ENCODE data around the gene GSTM1.

GSTM1 gene

GRCh38 chr1:109654519-109654918, 33.1 kb upstream of the GSTM1 start:
- no peak for DNase-seq (ENCODE audit: low read depth)
- no peak overlapping the region for H3K4me3 ChIP-seq (ENCODE audit: low read length)
- TF ChIP-seq, protein P1, sequence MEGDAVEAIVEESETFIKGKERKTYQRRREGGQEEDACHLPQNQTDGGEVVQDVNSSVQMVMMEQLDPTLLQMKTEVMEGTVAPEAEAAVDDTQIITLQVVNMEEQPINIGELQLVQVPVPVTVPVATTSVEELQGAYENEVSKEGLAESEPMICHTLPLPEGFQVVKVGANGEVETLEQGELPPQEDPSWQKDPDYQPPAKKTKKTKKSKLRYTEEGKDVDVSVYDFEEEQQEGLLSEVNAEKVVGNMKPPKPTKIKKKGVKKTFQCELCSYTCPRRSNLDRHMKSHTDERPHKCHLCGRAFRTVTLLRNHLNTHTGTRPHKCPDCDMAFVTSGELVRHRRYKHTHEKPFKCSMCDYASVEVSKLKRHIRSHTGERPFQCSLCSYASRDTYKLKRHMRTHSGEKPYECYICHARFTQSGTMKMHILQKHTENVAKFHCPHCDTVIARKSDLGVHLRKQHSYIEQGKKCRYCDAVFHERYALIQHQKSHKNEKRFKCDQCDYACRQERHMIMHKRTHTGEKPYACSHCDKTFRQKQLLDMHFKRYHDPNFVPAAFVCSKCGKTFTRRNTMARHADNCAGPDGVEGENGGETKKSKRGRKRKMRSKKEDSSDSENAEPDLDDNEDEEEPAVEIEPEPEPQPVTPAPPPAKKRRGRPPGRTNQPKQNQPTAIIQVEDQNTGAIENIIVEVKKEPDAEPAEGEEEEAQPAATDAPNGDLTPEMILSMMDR (conservative IDR thresholded peaks at IDR 0.05; ENCODE audit: low read length): no peak

DNA sequence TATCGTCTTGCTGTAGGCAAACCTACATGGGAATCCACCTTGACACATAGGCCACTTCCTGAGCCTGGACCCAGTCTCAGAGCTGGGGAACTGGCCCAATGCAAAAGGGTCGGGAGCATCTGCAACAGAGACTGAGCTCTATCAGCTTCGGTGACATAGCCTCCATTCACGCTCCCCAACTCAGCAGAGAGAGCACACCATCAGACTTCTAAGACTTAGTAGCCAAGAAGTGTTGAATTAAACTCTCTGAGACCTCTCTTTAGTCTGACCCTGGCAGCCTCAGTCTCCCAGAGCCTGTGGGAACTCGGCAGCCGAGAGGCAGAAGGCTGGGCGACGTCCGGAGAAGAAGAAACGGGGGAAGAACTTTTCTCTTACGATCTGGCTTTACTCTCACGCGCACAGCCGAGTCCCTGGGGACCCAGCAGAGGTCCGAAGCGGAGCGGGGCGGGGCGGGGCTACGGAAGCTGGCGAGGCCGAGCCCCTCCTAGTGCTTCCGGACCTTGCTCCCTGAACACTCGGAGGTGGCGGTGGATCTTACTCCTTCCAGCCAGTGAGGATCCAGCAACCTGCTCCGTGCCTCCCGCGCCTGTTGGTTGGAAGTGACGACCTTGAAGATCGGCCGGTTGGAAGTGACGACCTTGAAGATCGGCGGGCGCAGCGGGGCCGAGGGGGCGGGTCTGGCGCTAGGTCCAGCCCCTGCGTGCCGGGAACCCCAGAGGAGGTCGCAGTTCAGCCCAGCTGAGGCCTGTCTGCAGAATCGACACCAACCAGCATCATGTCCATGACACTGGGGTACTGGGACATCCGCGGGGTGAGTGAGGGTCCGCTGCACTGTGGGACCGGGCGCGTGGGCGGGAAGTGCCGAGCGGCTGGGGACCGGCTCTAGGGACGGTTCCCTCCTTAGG, 31.8 kb upstream of the GSTM1 start, which contains the start of gene GSTM4:
TSS of gene GSTM4 (plus strand) at position 485 of the 905 bp plus-strand sequence. CDS start at position 776, 291 bp downstream.
- DNase-seq (ENCODE audit: low read depth): peak; percentile 71

GRCh38 chr1:109657395-109657794, 30.2 kb upstream of the GSTM1 start:
- TF ChIP-seq, protein P1 (conservative IDR thresholded peaks at IDR 0.05; ENCODE audit: low read length): no peak
- DNase-seq (ENCODE audit: low read depth): no peak
- no peak overlapping the region for H3K4me3 ChIP-seq (ENCODE audit: low read length)

More for the DNA sequence above, 31.8 kb upstream of the GSTM1 start, which contains the start of gene GSTM4:
- peak within 1 kb of the TSS; percentile 76 for H3K4me3 ChIP-seq (ENCODE audit: low read length)
- TF ChIP-seq, protein P1 (conservative IDR thresholded peaks at IDR 0.05; ENCODE audit: low read length): peak; percentile 31

DNA sequence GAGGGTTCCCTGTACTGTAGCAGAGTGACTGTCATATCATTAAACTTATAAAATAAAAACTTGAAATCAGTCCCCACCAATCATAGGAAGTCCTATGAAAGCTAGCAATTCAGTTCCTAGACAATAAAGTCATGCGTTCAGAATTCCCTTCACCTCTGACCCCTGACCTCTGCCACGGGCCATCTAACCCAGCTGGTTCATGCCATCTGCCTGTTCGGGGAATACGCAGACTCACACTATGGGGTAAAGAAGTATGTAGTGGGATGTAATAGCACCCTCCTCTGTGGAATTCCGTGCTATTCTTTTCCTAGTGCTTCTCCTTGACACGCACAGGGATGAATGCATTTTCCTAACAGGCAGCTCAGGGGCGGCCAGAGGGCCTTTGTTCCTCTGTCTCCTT, 29.6 kb upstream of the GSTM1 start:
- TF ChIP-seq, protein P1 (conservative IDR thresholded peaks at IDR 0.05; ENCODE audit: low read length): no peak
- H3K4me3 ChIP-seq (ENCODE audit: low read length): no peak overlapping the region
- DNase-seq (ENCODE audit: low read depth): no peak

DNA sequence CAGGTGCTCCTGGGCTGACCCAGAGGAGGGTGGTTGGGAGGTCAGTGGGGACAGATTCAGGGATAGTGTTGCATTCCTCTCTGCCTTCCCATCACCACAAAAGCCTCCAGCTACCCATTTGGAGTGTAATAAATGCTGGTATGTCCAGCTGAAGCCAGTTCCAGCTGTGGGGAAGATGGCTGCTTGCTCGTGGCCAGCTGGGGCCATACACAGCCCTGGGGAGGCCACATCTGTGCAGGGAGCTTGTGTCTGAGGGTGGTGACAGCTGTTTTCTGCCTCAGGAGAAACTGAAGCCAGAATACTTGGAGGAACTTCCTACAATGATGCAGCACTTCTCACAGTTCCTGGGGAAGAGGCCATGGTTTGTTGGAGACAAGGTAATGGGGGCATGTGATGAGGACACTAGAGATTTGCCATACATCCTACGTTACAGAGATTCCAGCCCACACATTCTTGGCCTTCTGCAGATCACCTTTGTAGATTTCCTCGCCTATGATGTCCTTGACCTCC, 29.0 kb upstream of the GSTM1 start:
- no peak for DNase-seq (ENCODE audit: low read depth)
- TF ChIP-seq, protein P1 (conservative IDR thresholded peaks at IDR 0.05; ENCODE audit: low read length): no peak
- H3K4me3 ChIP-seq (ENCODE audit: low read length): no peak overlapping the region

DNA sequence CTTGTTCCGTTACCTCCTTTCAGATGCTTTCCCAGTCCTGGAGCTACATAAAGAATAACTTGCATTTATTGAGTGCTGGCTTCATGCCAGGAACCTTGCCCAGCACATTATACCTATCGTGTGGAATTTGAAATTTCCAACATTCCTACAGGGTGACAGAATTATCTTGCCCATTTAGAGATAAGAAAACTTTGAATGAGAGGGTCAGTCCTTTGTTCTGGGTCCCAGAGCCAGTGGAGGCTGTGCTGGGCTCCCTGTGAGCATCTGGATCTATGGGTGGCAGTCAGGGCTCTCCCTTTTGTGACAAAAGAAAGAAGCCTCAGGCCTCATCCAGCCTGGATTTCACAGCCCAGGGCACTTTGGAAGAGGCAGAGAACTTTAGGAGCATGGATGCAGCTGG, 28.5 kb upstream of the GSTM1 start:
- TF ChIP-seq, protein P1 (conservative IDR thresholded peaks at IDR 0.05; ENCODE audit: low read length): no peak
- DNase-seq (ENCODE audit: low read depth): no peak
- H3K4me3 ChIP-seq (ENCODE audit: low read length): no peak overlapping the region
